Natural killer cell (primary cell): Measurements from ENCODE around the gene ILKAP. TPM values are rescaled to one million over a fixed set of nuclear protein-coding genes. Genes with fewer than 3 reads are reported as not detected.
A peak's percentile ranks its signal among the peaks of the same experiment; 100 is the strongest.

Experiments used
- ATAC-seq, 3 donors: fragments of 150-1000 bp in 2 of 3; fragments of 200-7000 bp in 1 of 3; cut with Tn5 transposase; 1 replicate in 1 of 3; 2 replicates in 2 of 3; pipeline ENCODE4 v1.10.0; 2021; ENCODE audit warnings: mild to moderate bottlenecking in 2 of 3, moderate library complexity in 2 of 3
- DNase-seq, 2 donors: peaks; one replicate each; pipeline versions ENCODE4 v3.0.0 to v3.0.0-alpha.2; 2013 to 2021; ENCODE audit warnings: mixed read lengths in 1 of 2
- H3K27ac ChIP-seq: one replicate; pipeline ENCODE4 v1.5.1; 2013; ENCODE audit warnings: mild to moderate bottlenecking, low read length
- H3K27me3 ChIP-seq: one replicate; pipeline ENCODE4 v1.6.1; 2013; ENCODE audit warnings: low read length; ENCODE audit not compliant: control insufficient read depth, insufficient read depth
- H3K36me3 ChIP-seq: one replicate; pipeline ENCODE4 v1.6.1; 2013; ENCODE audit warnings: low read length; ENCODE audit not compliant: control insufficient read depth, insufficient read depth
- H3K4me1 ChIP-seq: one replicate; pipeline ENCODE4 v1.6.1; 2013; ENCODE audit warnings: low read length; ENCODE audit not compliant: control insufficient read depth, insufficient read depth
- H3K4me3 ChIP-seq: one replicate; pipeline ENCODE4 v1.5.1; 2013; ENCODE audit warnings: low read length
- H3K9me3 ChIP-seq: one replicate; pipeline ENCODE4 v1.6.1; 2013; ENCODE audit warnings: low read length; ENCODE audit not compliant: control insufficient read depth, insufficient read depth
- H3K27ac Mint-ChIP-seq, 2 donors: one replicate each; pipeline ENCODE4 v1.8.0; 2022; ENCODE audit warnings: mild to moderate bottlenecking in 2 of 2, mixed read lengths in 2 of 2, moderate library complexity in 1 of 2
- H3K27me3 Mint-ChIP-seq, 2 donors: one replicate each; pipeline ENCODE4 v1.8.0; 2022; ENCODE audit warnings: low read depth in 2 of 2, mixed read lengths in 2 of 2
- H3K36me3 Mint-ChIP-seq: one replicate; pipeline ENCODE4 v1.8.0; 2022; ENCODE audit warnings: mixed read lengths
- H3K4me1 Mint-ChIP-seq, 2 donors: one replicate each; pipeline ENCODE4 v1.8.0; 2022; ENCODE audit warnings: mixed read lengths in 2 of 2
- H3K4me3 Mint-ChIP-seq: one replicate; pipeline ENCODE4 v1.8.0; 2022; ENCODE audit warnings: mild to moderate bottlenecking, moderate library complexity, mixed read lengths
- H3K9me3 Mint-ChIP-seq, 2 donors: one replicate each; pipeline ENCODE4 v1.8.0; 2022; ENCODE audit warnings: mixed read lengths in 2 of 2
- CTCF ChIP-seq: fragments of 200-600 bp; IDR thresholded peaks from one replicate; pipeline ENCODE4 v1.8.0; 2022; ENCODE audit warnings: antibody characterized with exemption
- WGBS: methylation state at CpG from one replicate; pipeline ENCODE4 v1.1.7; 2013; ENCODE audit warnings: missing lambda C conversion rate; ENCODE audit not compliant: insufficient coverage; 5-methylcytosine and 5-hydroxymethylcytosine counted together
- intact Hi-C: fragments of 100-400 bp; cut with micrococcal nuclease; formaldehyde crosslinking; loops from one replicate; pipeline ENCODE4 v1.14.2; 2022
- total RNA-seq, 4 donors: library from RNA; stranded (reverse); fragments of 120-200 nt in 1 of 4; gene quantifications; one replicate each; pipeline versions ENCODE4 v1.2.3 to v1.2.4, GENCODE V29; 2013 to 2022

ILKAP gene
- total RNA-seq, 3 donors from 2014 or later (not counting 1 experiment from before 2014, with no cell fraction given): 146 to 200 (median 183) TPM

GRCh38 chr2:238145851-238146250, 57.6 kb downstream of the ILKAP start:
- no peaks in the 10 kb centered on the region for H3K36me3 Mint-ChIP-seq
- no peak overlapping the region for H3K27ac ChIP-seq
- H3K27me3 ChIP-seq: no peaks in the 10 kb centered on the region
- intact Hi-C loops: no loop called here
- no peak for DNase-seq
- peaks cover 8 to 9% of the 10 kb centered on the region in 2 donors for H3K4me1 Mint-ChIP-seq
- no peaks in the 10 kb centered on the region for H3K27me3 Mint-ChIP-seq
- H3K9me3 ChIP-seq: no peaks in the 10 kb centered on the region
- 78% methylated on average over 12 of the region's 12 CpGs for WGBS
- H3K4me3 Mint-ChIP-seq: no peak overlapping the region
- no peak for ATAC-seq
- H3K9me3 Mint-ChIP-seq: no peaks in the 10 kb centered on the region
- peaks cover 8% of the 10 kb centered on the region for H3K4me1 ChIP-seq
- no peak for TF ChIP-seq CTCF
- no peaks in the 10 kb centered on the region for H3K36me3 ChIP-seq
- no peak overlapping the region for H3K4me3 ChIP-seq
- H3K27ac Mint-ChIP-seq: no peak overlapping the region

- Histone ChIP-seq H3K36me3 (no peaks in the 10 kb centered on the region), H3K27ac (no peak overlapping the region), H3K9me3 (no peaks in the 10 kb centered on the region), H3K27me3 (no peaks in the 10 kb centered on the region), H3K4me1 (peaks cover 8% of the 10 kb centered on the region), H3K4me3 (no peak overlapping the region)
- intact Hi-C loops: no loop called here
- Mint-ChIP-seq H3K4me3 (no peak overlapping the region), H3K4me1 (peaks cover 8 to 9% of the 10 kb centered on the region in 2 donors), H3K27me3 (no peaks in the 10 kb centered on the region), H3K27ac (no peak overlapping the region), H3K36me3 (no peaks in the 10 kb centered on the region), H3K9me3 (no peaks in the 10 kb centered on the region)
- no peak for ATAC-seq
- TF ChIP-seq CTCF: no peak
- 84% methylated on average over 12 of the region's 12 CpGs for WGBS
- DNase-seq: no peak
Observed at GRCh38 chr2:238145046-238145445, 58.4 kb downstream of the ILKAP start.

- no peak for DNase-seq
- no peaks in the 10 kb centered on the region for H3K36me3 Mint-ChIP-seq
- no peak overlapping the region for H3K27ac ChIP-seq
- no peak overlapping the region for H3K4me3 ChIP-seq
- 75% methylated on average over 5 of the region's 5 CpGs for WGBS
- no peaks in the 10 kb centered on the region for H3K9me3 Mint-ChIP-seq
- H3K4me1 ChIP-seq: peaks cover 11% of the 10 kb centered on the region
- no peak for TF ChIP-seq CTCF
- H3K36me3 ChIP-seq: no peaks in the 10 kb centered on the region
- H3K27ac Mint-ChIP-seq: peak overlapping the region in 1 of 2 donors; percentile 31
- no peaks in the 10 kb centered on the region for H3K9me3 ChIP-seq
- H3K4me1 Mint-ChIP-seq: peaks cover 8 to 9% of the 10 kb centered on the region in 2 donors
- intact Hi-C loops: no loop called here
- H3K4me3 Mint-ChIP-seq: no peak overlapping the region
- H3K27me3 ChIP-seq: no peaks in the 10 kb centered on the region
- H3K27me3 Mint-ChIP-seq: no peaks in the 10 kb centered on the region
- no peak for ATAC-seq
Observed at GRCh38 chr2:238144262-238144661, 59.2 kb downstream of the ILKAP start.

- Histone ChIP-seq H3K27me3 (no peaks in the 10 kb centered on the region), H3K4me1 (peaks cover 20% of the 10 kb centered on the region), H3K36me3 (no peaks in the 10 kb centered on the region), H3K4me3 (no peak overlapping the region), H3K27ac (no peak overlapping the region), H3K9me3 (no peaks in the 10 kb centered on the region)
- peak overlapping the region in 1 of 2 donors; percentile 31 for H3K27ac Mint-ChIP-seq
- no peaks in the 10 kb centered on the region for H3K9me3 Mint-ChIP-seq
- peaks cover 8 to 9% of the 10 kb centered on the region in 2 donors for H3K4me1 Mint-ChIP-seq
- intact Hi-C loops: no loop called here
- DNase-seq (no peak), ATAC-seq (peak in 2 of 3 donors; percentile 32 to 69)
- no peaks in the 10 kb centered on the region for H3K36me3 Mint-ChIP-seq
- 62% methylated on average over 20 of the region's 20 CpGs for WGBS
- no peaks in the 10 kb centered on the region for H3K27me3 Mint-ChIP-seq
- H3K4me3 Mint-ChIP-seq: no peak overlapping the region
- TF ChIP-seq CTCF: no peak
Observed at GRCh38 chr2:238143239-238143951, 60.1 kb downstream of the ILKAP start.
